GM18505 (cell line): ENCODE data around the gene MTCH1.

Source experiments
- ATAC-seq: cut with Tn5 transposase; IDR thresholded peaks from one replicate; pipeline ENCODE4 v1.9.1; 2021; ENCODE audit not compliant: unreplicated experiment
- POLR2A ChIP-seq: IDR thresholded peaks from 4 replicates; pipeline ENCODE4 v1.6.1; 2011; ENCODE audit warnings: borderline replicate concordance; ENCODE audit not compliant: insufficient read depth, insufficient read length; ENCODE audit errors: extremely low read depth

Gene MTCH1

GRCh38 chr6:37022135-37022863 lies 36.3 kb upstream of the MTCH1 start:
- TF ChIP-seq POLR2A = no peak
- no peak for ATAC-seq

GRCh38 chr6:37021356-37022129 lies 35.5 kb upstream of the MTCH1 start:
- no peak for TF ChIP-seq POLR2A
- ATAC-seq = no peak

GRCh38 chr6:37020812-37021211 lies 34.8 kb upstream of the MTCH1 start:
- ATAC-seq = no peak

DNA sequence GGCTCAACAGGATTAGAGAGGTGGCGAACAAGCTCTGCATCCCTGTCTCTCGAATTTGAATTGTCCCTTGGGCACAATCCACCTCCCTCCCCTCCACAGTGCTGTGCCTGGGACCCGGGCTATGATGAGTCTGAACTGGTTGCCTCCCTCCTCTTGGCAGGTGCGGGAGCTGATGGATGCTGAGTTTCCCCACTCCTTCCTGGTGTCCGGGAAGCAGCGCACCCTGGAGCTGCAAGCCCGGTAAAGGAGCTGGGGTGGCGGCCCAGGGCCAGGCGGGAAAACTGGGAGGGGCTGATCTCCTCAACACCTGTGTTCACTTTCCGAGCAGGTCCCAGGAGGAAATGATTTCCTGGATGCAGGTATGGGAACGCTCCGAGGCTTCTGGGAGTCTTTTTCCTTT lies 34.4 kb upstream of the MTCH1 start:
- no peak for ATAC-seq
- TF ChIP-seq POLR2A = no peak

More at GRCh38 chr6:37020812-37021211, 34.8 kb upstream of the MTCH1 start:
- no peak for TF ChIP-seq POLR2A

GRCh38 chr6:37019065-37019450 lies 33.1 kb upstream of the MTCH1 start:
- no peak for TF ChIP-seq POLR2A
- no peak for ATAC-seq

DNA sequence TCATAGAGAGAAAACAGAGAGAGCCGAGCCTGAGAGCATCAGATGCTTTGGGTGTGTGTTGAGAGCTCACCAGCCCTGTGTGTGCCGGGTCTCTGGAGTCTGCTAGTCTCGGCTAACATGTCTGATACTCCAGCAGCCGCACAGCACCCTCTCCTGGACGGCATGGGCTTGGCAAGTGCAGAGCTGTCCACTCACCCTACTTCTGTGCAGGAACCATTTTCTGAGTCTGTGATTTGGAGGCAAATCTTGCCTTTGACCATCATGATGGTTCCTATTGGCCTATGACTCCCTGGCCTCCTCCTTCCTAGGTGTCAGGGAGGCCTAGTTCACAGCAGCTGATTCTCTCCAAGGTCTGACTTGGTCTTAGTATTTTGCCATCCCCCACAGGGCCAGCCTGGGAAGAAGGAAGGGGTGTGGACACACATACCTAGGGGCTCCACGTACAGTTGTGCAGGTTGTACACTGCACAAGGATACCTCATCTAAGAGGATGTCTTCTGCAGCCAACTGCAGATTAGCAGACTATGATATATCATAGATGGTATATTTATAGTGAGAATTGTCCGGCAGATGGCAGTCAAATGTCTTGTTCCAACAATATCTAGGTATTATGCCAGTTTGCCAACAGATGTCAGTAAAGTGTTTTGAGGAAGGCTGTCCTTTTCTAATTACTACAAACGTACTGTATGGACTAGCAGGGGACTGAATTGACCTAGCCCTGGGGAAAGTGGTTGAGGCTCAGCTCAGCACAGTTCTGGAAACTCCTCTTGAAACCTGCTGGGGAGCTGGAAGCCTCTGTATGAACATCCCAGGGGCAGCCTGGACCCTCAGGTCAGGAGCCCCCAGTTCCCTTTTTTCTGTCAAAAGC lies 32.4 kb upstream of the MTCH1 start:
- TF ChIP-seq POLR2A = no peak
- ATAC-seq = peak; percentile 85

DNA sequence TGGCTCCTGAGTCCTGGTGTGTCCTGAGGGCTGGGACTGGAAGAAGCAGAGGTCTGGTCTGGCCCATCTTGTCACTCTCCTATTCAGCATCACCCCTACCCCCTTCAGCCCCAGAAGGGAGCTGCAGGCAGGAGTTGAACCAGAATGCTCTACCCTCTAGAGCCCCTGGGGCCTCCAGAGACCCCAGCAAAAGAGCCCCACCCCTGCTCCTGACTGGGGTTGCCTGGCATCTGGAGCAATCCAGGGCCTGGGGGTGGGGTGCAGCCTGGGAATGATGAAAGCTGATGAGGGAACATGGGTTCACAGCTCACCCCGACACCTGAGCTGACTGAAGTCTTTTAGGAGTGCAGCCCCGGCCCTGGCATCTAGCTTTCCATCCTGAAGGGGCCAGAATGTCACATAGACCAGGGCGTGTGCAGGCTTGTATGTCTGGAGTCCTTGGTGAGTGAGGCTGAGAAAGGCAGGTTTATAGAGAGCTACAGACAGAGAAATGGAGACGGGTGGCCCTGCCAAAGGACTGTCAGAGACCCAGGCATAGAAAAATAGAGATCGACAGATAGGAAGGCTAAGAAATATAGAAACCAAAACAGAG lies 31.7 kb upstream of the MTCH1 start:
- TF ChIP-seq POLR2A = no peak
- no peak for ATAC-seq

DNA sequence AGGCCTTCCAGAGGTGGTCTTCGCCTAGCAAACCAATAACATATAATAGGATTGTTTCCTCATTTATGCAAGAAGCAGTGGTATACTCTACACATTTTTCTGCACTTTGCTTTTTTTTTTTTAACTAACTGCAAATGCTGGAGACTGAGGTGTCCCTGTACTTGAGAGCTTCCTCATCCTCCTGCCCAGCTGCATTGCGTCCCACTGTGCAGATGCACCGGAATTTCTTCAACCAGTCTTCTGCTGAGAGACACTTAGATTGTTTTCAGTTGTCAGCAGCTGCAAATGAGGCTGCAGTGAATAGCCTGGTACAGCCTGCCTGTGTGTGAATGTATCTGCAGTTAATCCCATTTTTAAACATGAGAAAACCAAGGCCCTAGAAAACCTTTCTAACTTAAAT lies 31.0 kb upstream of the MTCH1 start:
- TF ChIP-seq POLR2A = no peak
- ATAC-seq = no peak

GRCh38 chr6:37015532-37015931 lies 29.5 kb upstream of the MTCH1 start:
- ATAC-seq = no peak
- TF ChIP-seq POLR2A = no peak

GRCh38 chr6:37014667-37015066 lies 28.7 kb upstream of the MTCH1 start:
- no peak for ATAC-seq
- no peak for TF ChIP-seq POLR2A

DNA sequence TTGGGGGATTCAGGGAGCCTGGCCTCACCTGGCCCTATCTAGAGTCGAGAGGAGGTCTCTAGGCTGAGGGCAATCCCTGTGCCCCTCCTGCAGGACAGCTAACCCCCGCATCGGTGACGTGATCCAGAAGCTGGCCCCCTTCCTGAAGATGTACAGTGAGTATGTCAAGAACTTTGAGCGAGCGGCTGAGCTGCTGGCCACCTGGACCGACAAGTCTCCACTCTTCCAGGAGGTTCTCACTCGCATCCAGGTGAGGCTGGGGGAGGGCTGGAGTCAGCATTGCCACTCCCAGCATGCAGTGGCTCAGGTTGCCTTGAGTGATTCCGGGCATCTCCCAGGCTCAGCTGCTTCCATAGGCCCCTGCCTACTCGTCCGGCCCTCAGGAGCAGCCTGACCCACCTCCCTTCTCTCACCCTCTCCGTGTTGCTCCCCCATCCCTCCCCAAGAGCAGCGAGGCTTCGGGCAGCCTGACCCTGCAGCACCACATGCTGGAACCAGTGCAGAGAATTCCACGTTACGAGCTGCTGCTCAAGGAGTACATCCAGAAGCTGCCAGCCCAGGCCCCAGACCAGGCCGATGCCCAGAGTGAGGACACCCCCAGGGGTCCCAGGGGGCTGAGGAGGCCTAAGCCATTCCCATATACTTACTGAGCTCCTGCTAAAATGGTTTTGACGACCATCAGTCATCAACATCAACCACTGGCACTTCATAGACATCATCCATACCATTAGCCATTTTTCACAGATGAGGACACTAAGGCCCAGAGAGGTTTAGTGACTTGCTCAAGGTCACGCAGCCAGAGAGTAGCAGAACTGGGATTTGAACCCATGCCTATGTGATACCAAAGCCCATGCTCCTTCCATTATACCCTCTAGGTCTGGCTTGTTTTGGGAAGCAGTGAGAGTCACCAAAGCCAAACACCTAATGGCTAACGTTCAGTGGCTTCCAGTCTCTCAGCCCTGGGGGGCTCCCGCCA lies 27.8 kb upstream of the MTCH1 start:
- TF ChIP-seq POLR2A = no peak
- ATAC-seq = no peak
